Trophoblast cell (in vitro differentiated cells and primary cell): ENCODE measurements around the gene TUBA8.

Experiments
- DNase-seq, 2 donors: peaks; one replicate each; pipeline ENCODE4 v3.0.0-alpha.2; 2016
- H2AFZ ChIP-seq: 2 replicates; pipeline ENCODE4 v1.6.1; 2013; ENCODE audit warnings: low read length, moderate library complexity, mild to moderate bottlenecking; ENCODE audit not compliant: insufficient read depth, poor library complexity
- H2AK5ac ChIP-seq: 2 replicates; pipeline ENCODE4 v1.6.1; 2013; ENCODE audit warnings: mild to moderate bottlenecking, low read length
- H2BK120ac ChIP-seq: 2 replicates; pipeline ENCODE4 v1.6.1; 2013; ENCODE audit warnings: low read length, mild to moderate bottlenecking, moderate library complexity; ENCODE audit not compliant: insufficient read depth, poor library complexity
- H2BK12ac ChIP-seq: 2 replicates; pipeline ENCODE4 v1.6.1; 2013; ENCODE audit warnings: mild to moderate bottlenecking, low read length, moderate library complexity
- H2BK5ac ChIP-seq: 2 replicates; pipeline ENCODE4 v1.6.1; 2013; ENCODE audit warnings: low read length, low read depth, moderate library complexity, mild to moderate bottlenecking; ENCODE audit not compliant: poor library complexity
- H3K14ac ChIP-seq: 2 replicates; pipeline ENCODE4 v1.6.1; 2013; ENCODE audit warnings: mild to moderate bottlenecking, low read length
- H3K18ac ChIP-seq: 2 replicates; pipeline ENCODE4 v1.6.1; 2013; ENCODE audit warnings: mild to moderate bottlenecking, low read length
- H3K23ac ChIP-seq: 2 replicates; pipeline ENCODE4 v1.6.1; 2013; ENCODE audit warnings: low read length
- H3K27ac ChIP-seq: 2 replicates; pipeline ENCODE4 v1.5.1; 2013; ENCODE audit warnings: low read depth, mild to moderate bottlenecking, inconsistent platforms, low read length, moderate library complexity
- H3K27me3 ChIP-seq: 2 replicates; pipeline ENCODE4 v1.6.1; 2013; ENCODE audit warnings: inconsistent platforms, mild to moderate bottlenecking, low read length, moderate library complexity; ENCODE audit not compliant: insufficient read depth
- H3K36me3 ChIP-seq, 2 experiments: 1 replicate in 1 of 2; 2 replicates in 1 of 2; pipeline ENCODE4 v1.6.1; 2013; ENCODE audit warnings: low read length in 2 of 2, mild to moderate bottlenecking in 2 of 2, moderate library complexity in 1 of 2; ENCODE audit not compliant: insufficient read depth in 2 of 2, control insufficient read depth in 1 of 2
- H3K4ac ChIP-seq: 2 replicates; pipeline ENCODE4 v1.6.1; 2013; ENCODE audit warnings: low read depth, mild to moderate bottlenecking, low read length, moderate library complexity
- H3K4me1 ChIP-seq, 2 experiments: 1 replicate in 1 of 2; 2 replicates in 1 of 2; pipeline ENCODE4 v1.6.1; 2013; ENCODE audit warnings: low read length in 2 of 2, mild to moderate bottlenecking in 2 of 2, moderate library complexity in 1 of 2; ENCODE audit not compliant: insufficient read depth in 2 of 2, control insufficient read depth in 1 of 2
- H3K4me2 ChIP-seq: 2 replicates; pipeline ENCODE4 v1.6.1; 2013; ENCODE audit warnings: inconsistent platforms, mild to moderate bottlenecking, low read length, moderate library complexity
- H3K4me3 ChIP-seq: 2 replicates; pipeline ENCODE4 v1.5.1; 2013; ENCODE audit warnings: mild to moderate bottlenecking, low read depth, low read length, inconsistent platforms
- H3K79me1 ChIP-seq: one replicate; pipeline ENCODE4 v1.6.1; 2013; ENCODE audit warnings: low read length
- H3K79me2 ChIP-seq: 2 replicates; pipeline ENCODE4 v1.6.1; 2013; ENCODE audit warnings: low read length, mild to moderate bottlenecking; ENCODE audit not compliant: control insufficient read depth, insufficient read depth, poor library complexity
- H3K9ac ChIP-seq: 2 replicates; pipeline ENCODE4 v1.6.1; 2013; ENCODE audit warnings: mild to moderate bottlenecking, low read length
- H3K9me3 ChIP-seq: 2 replicates; pipeline ENCODE4 v1.6.1; 2013; ENCODE audit warnings: low read depth, mild to moderate bottlenecking, control low read depth, inconsistent platforms, low read length; ENCODE audit not compliant: insufficient read depth
- H4K12ac ChIP-seq: 2 replicates; pipeline ENCODE4 v1.6.1; 2013; ENCODE audit warnings: low read depth, mild to moderate bottlenecking, low read length, moderate library complexity
- H4K8ac ChIP-seq: 2 replicates; pipeline ENCODE4 v1.6.1; 2013; ENCODE audit warnings: low read depth, mild to moderate bottlenecking, low read length, moderate library complexity
- H4K91ac ChIP-seq: one replicate; pipeline ENCODE4 v1.6.1; 2013; ENCODE audit warnings: low read depth, mild to moderate bottlenecking, low read length, moderate library complexity
- WGBS: extraction: QIAGEN DNeasy Blood & Tissue Kit; methylation state at CpG from one replicate; pipeline ENCODE4 v1.1.7; 2013; ENCODE audit warnings: missing lambda C conversion rate; ENCODE audit not compliant: insufficient read length, insufficient coverage; ENCODE audit errors: extremely low coverage; 5-methylcytosine and 5-hydroxymethylcytosine counted together

Gene TUBA8

GRCh38 chr22:18064636-18065035 lies 46.0 kb upstream of the TUBA8 start:
- Histone ChIP-seq H3K9ac (no peak overlapping the region), H3K14ac (no peak overlapping the region), H3K4ac (no peak overlapping the region), H3K27me3 (no peaks in the 10 kb centered on the region), H3K79me2 (no peaks in the 10 kb centered on the region), H3K23ac (no peak overlapping the region), H2AFZ (no peak overlapping the region), H3K4me3 (no peak overlapping the region), H4K8ac (no peak overlapping the region), H2AK5ac (no peak overlapping the region), H3K18ac (no peak overlapping the region), H3K79me1 (peaks cover 5% of the 10 kb centered on the region), H4K91ac (no peak overlapping the region), H3K4me2 (no peak overlapping the region), H4K12ac (no peak overlapping the region), H3K4me1 (peaks cover 10 to 20% of the 10 kb centered on the region in 2 experiments), H2BK5ac (no peak overlapping the region), H3K9me3 (no peaks in the 10 kb centered on the region), H3K36me3 (no peaks in the 10 kb centered on the region), H3K27ac (no peak overlapping the region), H2BK120ac (no peak overlapping the region), H2BK12ac (no peak overlapping the region)
- DNase-seq: peak; percentile 78 to 80
- WGBS: no CpG with 5 or more reads among the region's 7 CpGs

GRCh38 chr22:18065256-18065655 lies 45.4 kb upstream of the TUBA8 start:
- Histone ChIP-seq H3K14ac (no peak overlapping the region), H3K27ac (no peak overlapping the region), H3K4me1 (peaks cover 10 to 20% of the 10 kb centered on the region in 2 experiments), H3K4ac (no peak overlapping the region), H4K8ac (no peak overlapping the region), H4K12ac (no peak overlapping the region), H3K79me1 (peaks cover 5% of the 10 kb centered on the region), H3K23ac (no peak overlapping the region), H3K4me2 (no peak overlapping the region), H2BK120ac (no peak overlapping the region), H3K18ac (no peak overlapping the region), H3K79me2 (no peaks in the 10 kb centered on the region), H3K9ac (no peak overlapping the region), H3K9me3 (no peaks in the 10 kb centered on the region), H2AK5ac (no peak overlapping the region), H2BK12ac (no peak overlapping the region), H4K91ac (no peak overlapping the region), H2AFZ (no peak overlapping the region), H3K4me3 (no peak overlapping the region), H3K27me3 (no peaks in the 10 kb centered on the region), H2BK5ac (no peak overlapping the region), H3K36me3 (no peaks in the 10 kb centered on the region)
- WGBS: no CpG with 5 or more reads among the region's 9 CpGs
- peak; percentile 47 to 48 for DNase-seq

GRCh38 chr22:18066181-18066859 lies 44.3 kb upstream of the TUBA8 start:
- peaks cover 13 to 21% of the 10 kb centered on the region in 2 experiments for H3K4me1 ChIP-seq
- no peak for DNase-seq

GRCh38 chr22:18067121-18067520 lies 43.5 kb upstream of the TUBA8 start:
- Histone ChIP-seq H3K18ac (no peak overlapping the region), H2BK12ac (no peak overlapping the region), H3K4me1 (peaks cover 13 to 21% of the 10 kb centered on the region in 2 experiments), H4K8ac (no peak overlapping the region), H3K79me2 (no peaks in the 10 kb centered on the region), H3K4me3 (no peak overlapping the region), H3K4me2 (no peak overlapping the region), H3K27ac (no peak overlapping the region), H3K4ac (no peak overlapping the region), H3K27me3 (no peaks in the 10 kb centered on the region), H2BK5ac (no peak overlapping the region), H3K9ac (no peak overlapping the region), H4K91ac (no peak overlapping the region), H3K9me3 (peaks cover 1% of the 10 kb centered on the region), H3K14ac (no peak overlapping the region), H3K23ac (no peak overlapping the region), H2AK5ac (no peak overlapping the region), H3K36me3 (no peaks in the 10 kb centered on the region), H4K12ac (no peak overlapping the region), H3K79me1 (peaks cover 5% of the 10 kb centered on the region), H2AFZ (no peak overlapping the region), H2BK120ac (no peak overlapping the region)
- DNase-seq: no peak
- no CpG with 5 or more reads among the region's 3 CpGs for WGBS

More at GRCh38 chr22:18066181-18066859, 44.3 kb upstream of the TUBA8 start:
- Histone ChIP-seq H3K79me1 (peaks cover 5% of the 10 kb centered on the region), H2BK12ac (no peak overlapping the region), H3K18ac (no peak overlapping the region), H3K9ac (no peak overlapping the region), H3K27ac (no peak overlapping the region), H3K27me3 (no peaks in the 10 kb centered on the region), H3K4ac (no peak overlapping the region), H2BK5ac (no peak overlapping the region), H3K79me2 (no peaks in the 10 kb centered on the region), H2AFZ (no peak overlapping the region), H4K91ac (no peak overlapping the region), H3K14ac (no peak overlapping the region), H4K12ac (no peak overlapping the region), H3K36me3 (no peaks in the 10 kb centered on the region), H4K8ac (no peak overlapping the region), H3K23ac (no peak overlapping the region), H3K4me2 (no peak overlapping the region), H2AK5ac (no peak overlapping the region), H2BK120ac (no peak overlapping the region), H3K4me3 (no peak overlapping the region), H3K9me3 (peaks cover 1% of the 10 kb centered on the region)
- 100% methylated on average over 2 of the region's 12 CpGs for WGBS
